Endodermal cell (in vitro differentiated cells): Measurements from ENCODE around the gene AIP. TPM values are rescaled to one million over a fixed set of nuclear protein-coding genes. Genes with fewer than 3 reads are reported as not detected.

ENCODE experiments used
- DNase-seq: peaks from one replicate; pipeline ENCODE4 v3.0.0-alpha.2; 2017
- H3K27ac ChIP-seq: 2 replicates; pipeline ENCODE4 v1.5.1; 2013; ENCODE audit warnings: mild to moderate bottlenecking, low read depth, low read length, moderate library complexity
- H3K27me3 ChIP-seq: 2 replicates; pipeline ENCODE4 v1.6.1; 2013; ENCODE audit warnings: mild to moderate bottlenecking, low read length, moderate library complexity; ENCODE audit not compliant: insufficient read depth, control insufficient read depth, poor library complexity, severe bottlenecking
- H3K36me3 ChIP-seq: 2 replicates; pipeline ENCODE4 v1.7.0; 2013; ENCODE audit warnings: mild to moderate bottlenecking, low read length, moderate library complexity; ENCODE audit not compliant: control insufficient read depth, insufficient read depth
- H3K4me1 ChIP-seq: one replicate; pipeline ENCODE4 v1.7.0; 2013; ENCODE audit warnings: low read length; ENCODE audit not compliant: control insufficient read depth, insufficient read depth
- H3K4me3 ChIP-seq: 2 replicates; pipeline ENCODE4 v1.5.1; 2013; ENCODE audit warnings: mild to moderate bottlenecking, low read length, moderate library complexity
- H3K9ac ChIP-seq: 2 replicates; pipeline ENCODE4 v1.6.1; 2013; ENCODE audit warnings: mild to moderate bottlenecking, low read length, moderate library complexity; ENCODE audit not compliant: poor library complexity, severe bottlenecking; ENCODE audit errors: extremely low read depth
- H3K9me3 ChIP-seq: 2 replicates; pipeline ENCODE4 v1.6.1; 2013; ENCODE audit warnings: mild to moderate bottlenecking, low read length, moderate library complexity; ENCODE audit not compliant: control insufficient read depth
- H3K27ac Mint-ChIP-seq: 2 replicates; pipeline ENCODE4 v1.8.0; 2020; ENCODE audit warnings: mixed read lengths
- H3K27me3 Mint-ChIP-seq: 2 replicates; pipeline ENCODE4 v1.8.0; 2021; ENCODE audit warnings: mild to moderate bottlenecking, mixed read lengths; ENCODE audit not compliant: insufficient read depth
- H3K36me3 Mint-ChIP-seq: 2 replicates; pipeline ENCODE4 v1.8.0; 2020; ENCODE audit warnings: low read depth, mixed read lengths
- H3K4me1 Mint-ChIP-seq: 2 replicates; pipeline ENCODE4 v1.8.0; 2020; ENCODE audit warnings: mixed read lengths
- H3K4me3 Mint-ChIP-seq: 2 replicates; pipeline ENCODE4 v1.8.0; 2020; ENCODE audit warnings: mild to moderate bottlenecking, moderate library complexity, mixed read lengths
- H3K9me3 Mint-ChIP-seq: 2 replicates; pipeline ENCODE4 v1.8.0; 2020; ENCODE audit warnings: mild to moderate bottlenecking, mixed read lengths
- CTCF ChIP-seq: fragments of 200-600 bp; sonication (generic); conservative IDR thresholded peaks from 2 replicates; pipeline ENCODE4 v1.5.0; 2021; ENCODE audit warnings: antibody characterized with exemption, mild to moderate bottlenecking
- WGBS, 2 experiments: methylation state at CpG; one replicate each; pipeline versions ENCODE4 v1.1.5 to v1.1.7; 2013; ENCODE audit warnings: missing lambda C conversion rate in 2 of 2, mixed read lengths in 1 of 2; ENCODE audit not compliant: insufficient coverage in 1 of 2, insufficient read length in 1 of 2; 5-methylcytosine and 5-hydroxymethylcytosine counted together
- total RNA-seq, 2 donors: library from RNA; stranded (reverse); fragmentation: NEBNext Ultra II Directional in 1 of 2; extraction: Animal tissue kit (Norgen Biotek cat#: 25700) in 1 of 2; gene quantifications; 2 replicates in 1 of 2; 3 replicates in 1 of 2; pipeline ENCODE4 v1.2.1, GENCODE V29; 2021

The AIP gene
- total RNA-seq, 2 donors from 2014 or later, result 27.6 to 33.8 TPM

- H3K4me1 ChIP-seq, result no peaks in the 10 kb centered on the region
- Mint-ChIP-seq H3K36me3 (peaks cover 25% of the 10 kb centered on the region), H3K4me3 (no peak overlapping the region), H3K9me3 (no peaks in the 10 kb centered on the region), H3K27ac (no peak overlapping the region), H3K27me3 (no peaks in the 10 kb centered on the region), H3K4me1 (no peaks in the 10 kb centered on the region)
- no peaks in the 10 kb centered on the region for H3K27me3 ChIP-seq
- peaks cover 11% of the 10 kb centered on the region for H3K36me3 ChIP-seq
- H3K27ac ChIP-seq, result no peak overlapping the region
- H3K9me3 ChIP-seq, result no peaks in the 10 kb centered on the region
- no peak for DNase-seq
- H3K4me3 ChIP-seq, result no peak overlapping the region
- 95 to 96% methylated on average over 9 to 14 of the region's 16 CpGs for WGBS, 2 experiments
- TF ChIP-seq CTCF, result no peak
- H3K9ac ChIP-seq, result no peak overlapping the region
These were observed 12.6 kb downstream of the AIP start for GRCh38 chr11:67495234-67496005.

GRCh38 chr11:67496113-67496512 lies 13.3 kb downstream of the AIP start:
- Mint-ChIP-seq H3K4me1 (no peaks in the 10 kb centered on the region), H3K4me3 (no peak overlapping the region), H3K27ac (no peak overlapping the region), H3K9me3 (no peaks in the 10 kb centered on the region), H3K27me3 (no peaks in the 10 kb centered on the region), H3K36me3 (peaks cover 30% of the 10 kb centered on the region)
- Histone ChIP-seq H3K27ac (no peak overlapping the region), H3K27me3 (no peaks in the 10 kb centered on the region), H3K36me3 (peaks cover 17% of the 10 kb centered on the region), H3K4me3 (no peak overlapping the region), H3K9me3 (no peaks in the 10 kb centered on the region), H3K4me1 (no peaks in the 10 kb centered on the region), H3K9ac (no peak overlapping the region)
- WGBS, 2 experiments, result 95 to 96% methylated on average over 6 to 12 of the region's 12 CpGs
- no peak for TF ChIP-seq CTCF
- no peak for DNase-seq

- Mint-ChIP-seq H3K4me3 (no peak overlapping the region), H3K9me3 (no peaks in the 10 kb centered on the region), H3K27me3 (no peaks in the 10 kb centered on the region), H3K27ac (no peak overlapping the region), H3K36me3 (peaks cover 32% of the 10 kb centered on the region), H3K4me1 (no peaks in the 10 kb centered on the region)
- TF ChIP-seq CTCF, result no peak
- Histone ChIP-seq H3K9ac (no peak overlapping the region), H3K27me3 (no peaks in the 10 kb centered on the region), H3K27ac (no peak overlapping the region), H3K4me3 (no peak overlapping the region), H3K4me1 (no peaks in the 10 kb centered on the region), H3K36me3 (peaks cover 23% of the 10 kb centered on the region), H3K9me3 (no peaks in the 10 kb centered on the region)
- DNase-seq, result no peak
- 94 to 96% methylated on average over 3 to 21 of the region's 21 CpGs for WGBS, 2 experiments
These were observed 14.9 kb downstream of the AIP start for GRCh38 chr11:67497656-67498291.
